Muscle of leg (tissue), 11 donors: ENCODE measurements around the gene XPO6. TPM values are rescaled to one million over a fixed set of nuclear protein-coding genes. Genes with fewer than 3 reads are reported as not detected.

Experiments
- DNase-seq: peaks from one replicate; pipeline ENCODE4 v3.0.0; 2013
- H3K27ac ChIP-seq: one replicate; pipeline ENCODE4 v1.5.1; 2013; ENCODE audit warnings: mild to moderate bottlenecking, low read length, control low read depth
- H3K27me3 ChIP-seq: one replicate; pipeline ENCODE4 v1.6.1; 2013; ENCODE audit warnings: low read length; ENCODE audit not compliant: control insufficient read depth, insufficient read depth
- H3K36me3 ChIP-seq: one replicate; pipeline ENCODE4 v1.6.1; 2013; ENCODE audit warnings: low read length; ENCODE audit not compliant: control insufficient read depth, insufficient read depth
- H3K4me1 ChIP-seq: one replicate; pipeline ENCODE4 v1.6.1; 2013; ENCODE audit warnings: low read length; ENCODE audit not compliant: control insufficient read depth, insufficient read depth
- H3K4me3 ChIP-seq: one replicate; pipeline ENCODE4 v1.5.1; 2013; ENCODE audit warnings: low read length, control low read depth
- H3K9me3 ChIP-seq: replicated peaks from 2 replicates; pipeline ENCODE4 v1.6.1; 2013; ENCODE audit warnings: low read depth, low read length; ENCODE audit not compliant: control insufficient read depth
- WGBS: methylation state at CpG from one replicate; pipeline ENCODE4 v1.1.5; 2013; ENCODE audit warnings: missing lambda C conversion rate; ENCODE audit not compliant: insufficient coverage; 5-methylcytosine and 5-hydroxymethylcytosine counted together
- polyA plus RNA-seq, 8 donors: library from polyadenylated mRNA; unstranded; fragments of 120-200 nt; gene quantifications; one replicate each; pipeline versions ENCODE4 v1.2.1 to v1.2.3, GENCODE V29; 2013; ENCODE audit warnings: inconsistent platforms in 1 of 8, low replicate concordance in 1 of 8; ENCODE audit not compliant: insufficient read length in 8 of 8, insufficient read depth in 1 of 8
- total RNA-seq: library from RNA; stranded (reverse); fragments of 120-200 nt; gene quantifications from one replicate; pipeline ENCODE4 v1.2.4, GENCODE V29; 2013

The XPO6 gene
- total and polyA plus RNA-seq, 9 donors = 45.8 to 66.3 (median 60.6) TPM

- Histone ChIP-seq H3K27me3 (no peaks in the 10 kb centered on the region), H3K27ac (no peak overlapping the region), H3K4me3 (no peak overlapping the region), H3K4me1 (no peaks in the 10 kb centered on the region), H3K9me3 (no peaks in the 10 kb centered on the region), H3K36me3 (peaks cover 41% of the 10 kb centered on the region)
- DNase-seq = no peak
- WGBS = no CpG with 5 or more reads among the region's 2 CpGs
These were observed 66.0 kb downstream of the XPO6 start for GRCh38 chr16:28145796-28146195.

- H3K36me3 ChIP-seq = peaks cover 32% of the 10 kb centered on the region
- no peaks in the 10 kb centered on the region for H3K27me3 ChIP-seq
- WGBS = 85% methylated on average over 2 of the region's 5 CpGs
- no peaks in the 10 kb centered on the region for H3K9me3 ChIP-seq
- H3K4me3 ChIP-seq = no peak overlapping the region
- H3K27ac ChIP-seq = peak overlapping the region; percentile 35
- DNase-seq = peak; percentile 14
- H3K4me1 ChIP-seq = no peaks in the 10 kb centered on the region
These were observed 70.8 kb downstream of the XPO6 start for GRCh38 chr16:28140788-28141618.

- peaks cover 38% of the 10 kb centered on the region for H3K36me3 ChIP-seq
These were observed 72.2 kb downstream of the XPO6 start for GRCh38 chr16:28139530-28139929.

GRCh38 chr16:28136751-28137434 lies 74.9 kb downstream of the XPO6 start:
- no peaks in the 10 kb centered on the region for H3K9me3 ChIP-seq
- H3K36me3 ChIP-seq = peaks cover 49% of the 10 kb centered on the region
- no peak overlapping the region for H3K4me3 ChIP-seq
- 83% methylated on average over 5 of the region's 6 CpGs for WGBS
- H3K27ac ChIP-seq = no peak overlapping the region
- H3K4me1 ChIP-seq = no peaks in the 10 kb centered on the region
- H3K27me3 ChIP-seq = no peaks in the 10 kb centered on the region
- DNase-seq = no peak

More at GRCh38 chr16:28139530-28139929, 72.2 kb downstream of the XPO6 start:
- no peak for DNase-seq
- Histone ChIP-seq H3K9me3 (no peaks in the 10 kb centered on the region), H3K4me1 (no peaks in the 10 kb centered on the region), H3K4me3 (no peak overlapping the region), H3K27ac (no peak overlapping the region), H3K27me3 (no peaks in the 10 kb centered on the region)
- no CpG with 5 or more reads among the region's 1 CpG for WGBS

- Histone ChIP-seq H3K4me1 (peaks cover 5% of the 10 kb centered on the region), H3K4me3 (no peak overlapping the region), H3K27me3 (no peaks in the 10 kb centered on the region), H3K27ac (no peak overlapping the region), H3K9me3 (no peaks in the 10 kb centered on the region), H3K36me3 (peaks cover 62% of the 10 kb centered on the region)
- no peak for DNase-seq
- WGBS = 79% methylated on average over 4 of the region's 7 CpGs
These were observed 78.1 kb downstream of the XPO6 start for GRCh38 chr16:28133666-28134065.

- Histone ChIP-seq H3K27me3 (no peaks in the 10 kb centered on the region), H3K27ac (no peak overlapping the region), H3K4me1 (peaks cover 5% of the 10 kb centered on the region), H3K36me3 (peaks cover 73% of the 10 kb centered on the region), H3K4me3 (no peak overlapping the region), H3K9me3 (no peaks in the 10 kb centered on the region)
- WGBS = no CpG with 5 or more reads among the region's 5 CpGs
- no peak for DNase-seq
These were observed 79.9 kb downstream of the XPO6 start for GRCh38 chr16:28131743-28132393.

GRCh38 chr16:28131181-28131580 lies 80.6 kb downstream of the XPO6 start:
- 53% methylated on average over 5 of the region's 6 CpGs for WGBS
- Histone ChIP-seq H3K9me3 (no peaks in the 10 kb centered on the region), H3K36me3 (peaks cover 72% of the 10 kb centered on the region), H3K4me1 (peaks cover 5% of the 10 kb centered on the region), H3K27me3 (no peaks in the 10 kb centered on the region), H3K27ac (peak overlapping the region; percentile 81), H3K4me3 (no peak overlapping the region)
- peak; percentile 35 for DNase-seq

DNA sequence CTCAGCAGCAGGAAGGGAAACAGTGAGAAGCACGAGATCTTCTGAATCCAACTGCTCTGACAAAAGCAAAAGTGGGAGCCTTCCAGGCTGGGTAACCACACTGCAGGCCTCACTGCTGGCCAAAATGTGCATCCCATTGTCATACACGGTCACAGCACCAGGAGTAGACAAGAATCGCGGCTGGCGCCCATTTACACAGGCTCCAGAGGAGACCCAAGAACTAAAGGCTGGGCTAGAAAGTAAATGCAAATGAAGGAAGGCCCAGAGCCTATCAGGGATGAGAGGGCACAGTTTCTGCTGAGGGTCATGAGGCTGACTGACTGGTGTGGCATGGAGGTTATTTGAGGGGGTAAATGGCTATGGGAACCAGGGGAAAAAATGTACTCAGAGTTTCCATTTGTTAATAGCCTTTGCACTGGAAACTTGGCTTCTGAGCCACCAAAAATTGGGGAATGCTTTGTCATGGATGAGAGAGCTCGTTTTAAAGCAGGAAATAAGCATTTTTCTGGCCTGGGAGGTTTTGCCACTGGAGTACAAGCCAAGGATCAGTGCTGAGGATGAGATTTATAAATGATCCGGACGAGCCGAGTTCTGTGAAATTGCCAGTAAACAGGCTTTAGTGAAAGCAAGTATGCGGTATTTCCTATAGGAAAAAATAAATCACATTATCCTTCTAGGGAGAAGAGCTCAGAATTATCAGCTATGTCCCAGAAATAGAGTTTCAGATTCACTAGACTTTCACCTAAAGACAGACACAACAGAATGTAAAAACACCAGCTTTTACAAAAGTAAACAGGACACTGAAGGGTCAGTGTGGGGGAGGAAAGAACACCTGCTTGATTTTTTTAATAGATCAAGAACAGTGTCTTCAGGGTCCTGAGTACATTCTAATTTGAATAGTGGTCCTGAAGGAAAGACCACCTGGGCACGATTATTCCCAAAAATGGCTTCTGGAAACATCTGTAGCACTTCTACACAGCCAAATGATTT lies 81.4 kb downstream of the XPO6 start:
- whole genome bisulfite sequencing = 71% methylated on average over 6 of the region's 11 CpGs
- H3K9me3 ChIP-seq = no peaks in the 10 kb centered on the region
- peak overlapping the region; percentile 81 for H3K27ac ChIP-seq
- DNase-seq = peak; percentile 93
- no peak overlapping the region for H3K4me3 ChIP-seq
- H3K4me1 ChIP-seq = peaks cover 5% of the 10 kb centered on the region
- H3K36me3 ChIP-seq = peaks cover 77% of the 10 kb centered on the region
- H3K27me3 ChIP-seq = no peaks in the 10 kb centered on the region

DNA sequence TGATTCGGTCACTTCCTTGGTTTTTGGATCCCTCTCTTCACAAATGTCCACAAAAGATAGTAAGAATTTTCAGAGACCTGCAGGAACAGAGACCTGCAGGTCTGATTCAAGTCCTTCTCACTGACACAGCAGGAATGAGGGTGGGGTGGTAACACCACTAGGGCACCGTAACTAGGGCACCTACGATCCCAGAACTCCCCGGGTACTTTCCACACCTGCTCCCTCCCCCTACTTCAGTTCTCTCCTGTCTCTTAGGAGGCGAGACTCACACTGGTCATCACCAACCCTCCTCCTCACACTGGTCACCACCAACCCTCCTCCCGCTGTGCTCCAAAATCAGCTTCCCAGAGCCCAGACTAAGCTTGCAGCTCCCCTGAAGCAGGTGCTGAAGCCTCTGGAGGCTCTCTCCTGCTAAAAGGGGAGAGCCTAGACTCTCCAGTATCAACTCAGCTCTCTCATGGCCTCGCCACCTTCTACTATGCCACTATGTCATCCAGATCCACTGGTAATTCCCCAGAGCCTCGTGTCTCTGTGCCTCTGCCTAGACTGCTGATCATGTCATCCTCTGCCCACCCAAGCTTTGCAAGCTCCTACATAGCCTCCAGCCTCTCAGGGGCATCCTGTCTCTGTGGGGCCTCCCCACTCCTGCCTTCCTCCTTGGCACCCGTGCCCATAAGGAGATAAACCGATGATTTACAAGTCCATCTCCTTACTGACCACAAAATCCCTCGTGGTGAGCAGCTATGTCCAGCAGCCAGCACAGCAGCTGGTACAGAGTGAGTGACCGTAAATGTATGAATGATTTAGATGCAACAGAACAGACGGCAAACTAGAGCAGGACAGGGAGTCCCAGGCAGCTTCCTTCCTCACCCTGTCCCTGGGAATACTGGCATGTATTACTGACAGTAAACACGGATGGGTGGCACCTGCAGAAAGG lies 84.8 kb downstream of the XPO6 start:
- H3K27ac ChIP-seq = no peak overlapping the region
- H3K4me1 ChIP-seq = peaks cover 5% of the 10 kb centered on the region
- no peaks in the 10 kb centered on the region for H3K9me3 ChIP-seq
- 91% methylated on average over 10 of the region's 14 CpGs for WGBS
- H3K36me3 ChIP-seq = peaks cover 75% of the 10 kb centered on the region
- no peak for DNase-seq
- no peak overlapping the region for H3K4me3 ChIP-seq
- no peaks in the 10 kb centered on the region for H3K27me3 ChIP-seq
